GM15510 (cell line): ENCODE data around the gene ASAP2.

Experiments used
- POLR2A ChIP-seq: IDR thresholded peaks from 3 replicates; pipeline ENCODE4 v1.6.1; 2011; ENCODE audit warnings: borderline replicate concordance; ENCODE audit not compliant: insufficient read length; ENCODE audit errors: extremely low read depth

Gene ASAP2

GRCh38 chr2:9275399-9275798 is 68.8 kb downstream of the ASAP2 start:
- no peak for TF ChIP-seq POLR2A

- no peak for TF ChIP-seq POLR2A
Observed at GRCh38 chr2:9276074-9276473, 69.5 kb downstream of the ASAP2 start.

GRCh38 chr2:9276901-9277451 is 70.4 kb downstream of the ASAP2 start:
- TF ChIP-seq POLR2A, result no peak

- no peak for TF ChIP-seq POLR2A
Observed at GRCh38 chr2:9278439-9278838, 71.8 kb downstream of the ASAP2 start.

GRCh38 chr2:9279426-9279825 is 72.8 kb downstream of the ASAP2 start:
- no peak for TF ChIP-seq POLR2A

GRCh38 chr2:9280224-9280623 is 73.6 kb downstream of the ASAP2 start:
- no peak for TF ChIP-seq POLR2A

- TF ChIP-seq POLR2A, result no peak
Observed at GRCh38 chr2:9281145-9281544, 74.5 kb downstream of the ASAP2 start.

GRCh38 chr2:9282128-9283112 is 75.8 kb downstream of the ASAP2 start:
- TF ChIP-seq POLR2A, result no peak

GRCh38 chr2:9284521-9285297 is 78.1 kb downstream of the ASAP2 start:
- TF ChIP-seq POLR2A, result no peak

GRCh38 chr2:9285385-9285920 is 78.8 kb downstream of the ASAP2 start:
- TF ChIP-seq POLR2A, result no peak

- TF ChIP-seq POLR2A, result no peak
Observed at GRCh38 chr2:9285921-9286320, 79.3 kb downstream of the ASAP2 start.

GRCh38 chr2:9286554-9287399 is 80.2 kb downstream of the ASAP2 start:
- TF ChIP-seq POLR2A, result no peak

- no peak for TF ChIP-seq POLR2A
Observed at GRCh38 chr2:9287400-9288045, 80.9 kb downstream of the ASAP2 start.

- TF ChIP-seq POLR2A, result no peak
Observed at GRCh38 chr2:9288233-9288632, 81.6 kb downstream of the ASAP2 start.
